Cardiac fibroblast (primary cell): Measurements from ENCODE around the gene CCNL2.

ENCODE experiments used
- DNase-seq, 2 donors: peaks; one replicate each; pipeline versions ENCODE4 v3.0.0 to v3.0.0-alpha.2; 2010; ENCODE audit warnings: low read depth in 2 of 2
- H3K4me3 ChIP-seq, 2 donors: replicated peaks in 1 of 2; 1 replicate in 1 of 2; 2 replicates in 1 of 2; pipeline ENCODE4 v1.5.1; 2011; ENCODE audit warnings: low read depth in 2 of 2, low read length in 2 of 2, mild to moderate bottlenecking in 2 of 2, moderate library complexity in 1 of 2
- TF ChIP-seq, protein P1 (sequence below): IDR thresholded peaks from one replicate; pipeline ENCODE4 v1.5.1; 2011; ENCODE audit warnings: low read depth, mild to moderate bottlenecking, low read length, inconsistent platforms

The CCNL2 gene

DNA sequence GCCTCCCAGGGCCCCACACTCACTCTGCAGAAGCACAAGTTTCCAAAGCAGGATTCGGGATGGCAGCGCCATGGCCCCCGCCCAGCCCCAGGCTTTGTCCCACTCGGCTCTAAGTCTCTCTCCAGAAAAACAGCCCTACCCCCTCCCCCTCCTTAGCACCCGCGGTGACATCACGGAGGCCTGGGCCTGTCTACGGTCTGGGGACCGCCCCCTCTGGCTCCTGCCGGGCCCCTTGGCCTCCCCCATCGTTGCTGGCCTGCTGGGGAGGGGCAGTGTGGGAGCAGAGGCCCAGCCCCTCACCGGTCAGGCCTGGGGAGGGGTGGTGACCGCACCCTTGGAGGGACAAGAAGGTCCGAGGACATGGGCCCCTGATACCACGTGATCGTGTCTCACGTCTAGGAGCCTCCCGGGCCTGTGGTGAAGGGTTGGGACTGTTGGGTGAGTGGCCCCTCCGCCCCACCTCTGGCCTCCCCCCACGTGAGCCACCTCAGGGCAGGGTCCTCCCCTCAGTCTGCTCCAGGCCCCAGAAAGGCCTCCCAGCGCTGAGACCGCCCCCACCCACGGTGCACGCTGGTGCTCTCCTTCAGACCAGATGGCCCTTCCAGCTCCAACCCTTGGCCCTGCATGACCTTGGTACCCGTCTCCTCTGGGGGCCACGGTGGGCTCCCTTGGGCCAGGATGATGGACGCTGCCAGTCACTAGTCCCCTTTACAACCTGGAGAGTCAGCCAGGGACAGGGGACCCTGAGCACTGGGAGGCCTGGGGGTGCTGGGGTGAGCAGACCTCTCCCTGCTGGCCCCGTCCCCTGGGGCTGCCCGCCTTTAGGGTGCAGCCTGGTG lies 40.5 kb downstream of the CCNL2 start, which contains the start of gene MXRA8:
Gene MXRA8, minus strand, starts transcription at position 123 of the 839 bp plus-strand sequence. Its CDS starts 51 bp downstream, at position 72.
- peak within 1 kb of the TSS; percentile 61 to 68 for H3K4me3 ChIP-seq
- DNase-seq = peak; percentile 65 to 90
- TF ChIP-seq, protein P1, sequence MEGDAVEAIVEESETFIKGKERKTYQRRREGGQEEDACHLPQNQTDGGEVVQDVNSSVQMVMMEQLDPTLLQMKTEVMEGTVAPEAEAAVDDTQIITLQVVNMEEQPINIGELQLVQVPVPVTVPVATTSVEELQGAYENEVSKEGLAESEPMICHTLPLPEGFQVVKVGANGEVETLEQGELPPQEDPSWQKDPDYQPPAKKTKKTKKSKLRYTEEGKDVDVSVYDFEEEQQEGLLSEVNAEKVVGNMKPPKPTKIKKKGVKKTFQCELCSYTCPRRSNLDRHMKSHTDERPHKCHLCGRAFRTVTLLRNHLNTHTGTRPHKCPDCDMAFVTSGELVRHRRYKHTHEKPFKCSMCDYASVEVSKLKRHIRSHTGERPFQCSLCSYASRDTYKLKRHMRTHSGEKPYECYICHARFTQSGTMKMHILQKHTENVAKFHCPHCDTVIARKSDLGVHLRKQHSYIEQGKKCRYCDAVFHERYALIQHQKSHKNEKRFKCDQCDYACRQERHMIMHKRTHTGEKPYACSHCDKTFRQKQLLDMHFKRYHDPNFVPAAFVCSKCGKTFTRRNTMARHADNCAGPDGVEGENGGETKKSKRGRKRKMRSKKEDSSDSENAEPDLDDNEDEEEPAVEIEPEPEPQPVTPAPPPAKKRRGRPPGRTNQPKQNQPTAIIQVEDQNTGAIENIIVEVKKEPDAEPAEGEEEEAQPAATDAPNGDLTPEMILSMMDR = no peak

GRCh38 chr1:1357871-1358432 lies 41.2 kb downstream of the CCNL2 start:
- peak in 1 of 2 donors; percentile 36 for DNase-seq
- TF ChIP-seq, protein P1 = no peak
- H3K4me3 ChIP-seq = peak overlapping the region; percentile 61 to 68

GRCh38 chr1:1356796-1357401 lies 42.2 kb downstream of the CCNL2 start:
- peak overlapping the region; percentile 61 to 68 for H3K4me3 ChIP-seq
- no peak for DNase-seq
- TF ChIP-seq, protein P1 = no peak

GRCh38 chr1:1356166-1356795 lies 42.9 kb downstream of the CCNL2 start:
- TF ChIP-seq, protein P1 = no peak
- no peak for DNase-seq
- peak overlapping the region; percentile 61 to 68 for H3K4me3 ChIP-seq

DNA sequence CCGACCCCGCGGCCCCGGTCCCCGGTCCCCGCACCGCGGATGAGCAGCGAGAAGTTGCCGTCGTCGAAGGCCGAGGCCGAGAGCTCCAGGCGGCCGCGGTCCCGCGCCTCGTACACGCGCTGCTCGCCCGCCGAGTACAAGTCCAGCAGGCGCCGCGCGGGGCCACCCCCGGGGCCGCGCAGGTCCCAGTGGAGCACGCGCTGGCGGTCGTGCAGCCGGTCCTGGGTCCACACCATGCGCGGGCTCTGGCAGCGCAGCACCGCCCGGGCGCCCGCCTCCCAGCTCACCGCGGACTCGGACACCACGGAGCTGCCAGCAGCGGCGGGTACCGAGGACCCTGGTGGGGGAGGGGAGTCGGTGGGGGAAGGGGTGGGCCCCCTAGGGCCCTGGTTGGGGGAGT lies 43.7 kb downstream of the CCNL2 start:
- H3K4me3 ChIP-seq = no peak overlapping the region
- TF ChIP-seq, protein P1 = no peak
- DNase-seq = no peak
